Measurements from ENCODE around the gene DOK7.
A peak's percentile ranks its signal among the peaks of the same experiment; 100 is the strongest.

The DOK7 gene

DNA sequence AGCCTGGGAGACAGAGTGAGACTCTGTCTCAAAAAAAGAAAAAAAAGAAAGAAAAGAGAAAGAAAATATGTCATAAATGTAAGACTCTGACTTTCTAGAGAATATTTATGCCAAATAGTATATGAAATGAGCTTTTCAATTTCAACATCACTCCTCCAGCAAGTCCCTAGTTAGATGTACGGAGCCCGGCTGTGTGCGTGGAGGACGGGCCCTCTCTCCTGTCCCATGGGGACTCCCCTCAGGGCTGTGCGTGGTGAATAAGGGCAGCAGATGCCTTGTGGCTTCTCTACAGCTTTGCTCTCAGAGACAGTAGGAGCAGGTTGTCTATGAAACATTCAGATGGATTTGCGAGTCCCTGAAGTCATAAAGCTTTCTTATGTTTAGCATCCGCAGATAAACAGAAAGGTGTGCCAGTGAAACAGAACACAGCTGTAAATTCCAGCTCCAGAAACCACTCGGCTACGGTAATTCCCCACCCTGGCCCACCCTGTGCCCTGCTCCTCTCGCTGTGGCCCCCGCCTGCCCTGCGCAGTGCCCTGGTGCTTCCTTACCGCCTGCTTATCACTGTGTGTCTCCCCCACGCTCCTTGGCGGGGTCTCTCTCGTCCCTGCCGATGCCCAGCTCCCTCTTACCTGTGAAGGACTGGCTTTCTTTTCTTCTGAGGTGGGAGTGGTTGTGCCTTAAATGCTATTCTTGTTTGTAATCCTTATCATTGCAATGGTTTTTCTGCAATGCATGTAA is 35.2 kb upstream of the DOK7 start:
- no peak for DNase-seq

DNA sequence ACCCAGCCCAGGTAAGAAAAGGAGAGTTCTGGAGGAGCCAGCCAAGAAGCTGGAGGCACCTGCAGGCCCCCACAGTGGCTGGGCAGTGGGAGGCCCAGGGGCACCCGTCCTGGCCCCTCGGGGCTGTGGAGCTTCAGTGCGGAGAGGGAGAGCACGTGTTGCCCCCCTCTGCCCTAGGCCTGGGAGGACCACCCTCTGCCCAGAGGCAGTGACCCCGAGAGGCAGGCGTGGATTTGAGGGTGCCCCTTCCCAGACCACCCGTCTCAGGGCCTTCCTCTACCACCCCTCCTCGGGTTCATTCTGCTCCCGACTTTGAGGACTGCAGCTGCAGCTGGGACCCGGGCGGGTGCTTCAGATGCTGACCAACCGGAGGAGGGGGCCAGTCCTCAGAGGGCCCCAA is 33.5 kb upstream of the DOK7 start:
- DNase-seq = no peak

DNA sequence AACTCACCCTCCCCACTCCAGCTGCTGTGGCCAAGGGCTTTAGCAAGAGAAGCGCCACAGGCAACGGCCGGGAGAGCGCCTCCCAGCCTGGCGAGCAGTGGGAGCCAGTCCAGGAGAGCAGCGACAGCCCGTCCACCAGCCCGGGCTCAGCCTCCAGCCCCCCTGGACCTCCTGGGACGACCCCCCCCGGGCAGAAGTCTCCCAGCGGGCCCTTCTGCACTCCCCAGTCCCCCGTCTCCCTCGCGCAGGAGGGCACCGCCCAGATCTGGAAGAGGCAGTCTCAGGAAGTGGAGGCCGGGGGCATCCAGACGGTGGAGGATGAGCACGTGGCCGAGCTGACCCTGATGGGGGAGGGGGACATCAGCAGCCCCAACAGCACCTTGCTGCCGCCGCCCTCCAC is 32.6 kb upstream of the DOK7 start:
- DNase-seq = no peak

DNA sequence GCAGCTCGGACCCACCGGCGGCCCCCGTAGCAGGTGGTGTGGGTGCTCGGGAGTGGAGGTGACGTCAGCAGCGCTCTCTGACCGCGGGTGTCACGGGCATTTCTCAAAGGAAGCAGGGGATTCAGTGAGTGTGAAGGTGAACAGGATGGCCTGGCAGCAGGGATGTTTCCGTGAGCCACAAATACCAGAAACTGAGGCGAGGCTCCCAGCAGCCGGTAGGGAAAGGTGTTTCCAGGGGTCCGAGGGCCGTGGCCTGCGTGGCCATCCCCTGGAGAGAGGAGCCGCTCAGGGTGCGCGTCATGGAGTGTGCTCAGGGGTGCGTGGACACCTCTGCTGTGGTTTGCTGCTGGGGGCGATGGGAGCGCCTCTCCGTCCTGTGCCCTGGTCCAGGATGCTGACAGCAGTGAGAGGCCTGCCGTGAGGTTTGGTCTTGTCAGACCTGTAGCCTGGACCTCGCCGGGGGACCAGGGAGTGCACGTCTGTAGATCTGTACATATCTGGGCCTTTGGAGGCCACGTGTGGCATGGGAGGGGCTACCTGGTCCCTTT is 31.6 kb upstream of the DOK7 start:
- no peak for DNase-seq

DNA sequence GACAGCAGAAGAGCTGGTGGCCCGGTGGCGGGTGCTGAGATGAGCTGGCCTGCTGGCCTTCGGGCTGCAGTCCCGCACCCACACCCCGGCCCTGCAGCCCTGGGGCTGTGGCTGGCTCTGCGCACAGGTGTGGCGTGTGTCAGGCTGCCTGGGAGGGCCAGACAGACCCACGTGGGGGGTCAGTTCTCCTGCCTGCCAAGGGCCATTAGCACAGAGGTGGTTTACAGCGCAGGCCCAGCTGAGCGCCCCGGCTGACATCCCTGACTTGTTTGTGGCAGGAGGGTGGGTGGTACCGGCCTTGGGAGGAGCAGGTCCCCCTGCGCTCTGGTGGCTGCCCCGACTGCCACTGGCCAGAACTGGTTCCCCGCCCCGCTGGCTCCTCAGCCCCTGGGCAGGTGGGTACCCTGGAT is 30.7 kb upstream of the DOK7 start:
- no peak for DNase-seq

DNA sequence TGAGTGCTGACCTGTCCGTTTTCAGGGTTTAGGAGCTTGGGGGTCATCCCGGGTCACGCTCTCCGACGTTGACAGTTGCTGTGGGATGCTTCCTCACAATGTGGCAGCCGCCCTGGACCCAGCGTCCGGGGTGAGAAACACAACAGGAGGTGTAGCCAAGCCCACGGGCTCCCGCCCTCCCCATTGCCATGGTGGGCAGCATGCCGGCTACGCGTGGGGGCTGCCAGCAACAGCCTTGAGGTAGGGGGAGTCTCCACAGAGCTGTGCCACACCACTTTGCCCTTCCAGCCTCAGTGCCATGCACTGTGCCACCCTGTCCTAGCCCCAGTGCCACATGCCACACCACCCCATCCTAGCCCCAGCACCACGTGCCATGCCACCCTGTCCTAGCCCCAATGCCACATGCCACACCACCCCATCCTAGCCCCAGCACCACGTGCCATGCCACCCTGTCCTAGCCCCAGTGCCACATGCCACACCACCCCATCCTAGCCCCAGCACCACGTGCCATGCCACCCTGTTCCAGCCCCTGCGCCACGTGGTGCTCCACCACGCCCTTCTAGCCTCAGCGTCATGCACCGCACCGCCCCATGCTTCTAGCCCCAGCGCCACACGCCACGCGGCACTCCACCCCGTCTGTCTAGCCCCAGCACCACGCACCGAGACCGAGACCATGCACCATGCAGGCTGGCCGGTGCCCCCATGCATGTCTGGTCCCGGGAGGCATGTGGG is 29.8 kb upstream of the DOK7 start:
- no peak for DNase-seq

DNA sequence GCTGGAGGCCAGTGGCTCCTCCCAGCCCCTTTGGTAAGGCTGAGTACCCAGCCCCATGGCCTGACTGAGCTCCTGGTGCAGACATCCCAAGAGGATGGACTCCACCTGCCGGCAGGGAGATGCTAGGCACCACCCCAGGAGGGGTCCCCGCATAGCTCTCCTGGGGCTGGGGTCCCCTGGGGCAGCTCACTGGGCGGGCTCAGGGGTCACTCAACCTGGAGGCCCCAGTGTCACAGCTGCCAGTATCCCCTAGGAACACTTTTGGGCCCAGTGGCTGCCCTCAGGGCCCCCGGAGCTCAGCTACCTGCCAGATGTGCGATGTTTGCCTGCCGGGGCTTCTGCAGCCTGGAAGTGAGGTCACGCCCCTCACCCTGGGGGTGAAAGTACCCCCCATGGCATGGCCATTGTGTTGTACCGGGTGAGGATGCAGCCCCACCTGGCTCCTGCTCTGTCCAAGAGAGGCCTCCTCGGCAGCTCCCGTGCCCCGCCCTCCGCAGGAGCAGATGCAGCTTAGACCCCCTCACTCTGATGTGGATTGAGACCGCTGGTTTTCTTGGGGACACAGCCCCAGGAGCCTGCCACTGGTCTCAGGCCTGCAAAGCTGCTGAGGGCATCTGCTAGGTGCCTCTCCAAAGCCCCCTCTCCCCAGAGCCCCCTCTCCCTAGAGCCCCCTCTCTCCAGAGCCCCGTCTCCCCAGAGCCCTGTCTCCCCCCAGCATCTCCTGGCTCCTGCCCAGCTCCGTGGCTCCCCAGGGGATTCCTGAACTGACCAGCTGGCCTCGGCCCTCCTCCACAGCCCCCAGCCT is 28.0 kb upstream of the DOK7 start:
- no peak for DNase-seq

DNA sequence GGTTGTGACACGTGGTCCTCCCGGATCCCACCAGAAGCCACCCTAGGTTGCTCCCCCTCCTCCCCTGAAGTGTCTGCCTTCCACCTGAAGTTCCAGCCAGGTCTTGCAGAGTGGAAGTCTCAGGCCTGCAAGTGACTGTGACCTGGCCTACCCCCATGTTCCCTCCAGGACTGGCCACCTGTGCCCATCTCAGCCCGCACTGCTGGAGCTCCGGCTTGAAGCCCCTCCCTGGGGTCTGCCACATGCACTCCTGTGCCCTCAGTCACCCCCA is 27.5 kb upstream of the DOK7 start:
- DNase-seq = no peak

DNA sequence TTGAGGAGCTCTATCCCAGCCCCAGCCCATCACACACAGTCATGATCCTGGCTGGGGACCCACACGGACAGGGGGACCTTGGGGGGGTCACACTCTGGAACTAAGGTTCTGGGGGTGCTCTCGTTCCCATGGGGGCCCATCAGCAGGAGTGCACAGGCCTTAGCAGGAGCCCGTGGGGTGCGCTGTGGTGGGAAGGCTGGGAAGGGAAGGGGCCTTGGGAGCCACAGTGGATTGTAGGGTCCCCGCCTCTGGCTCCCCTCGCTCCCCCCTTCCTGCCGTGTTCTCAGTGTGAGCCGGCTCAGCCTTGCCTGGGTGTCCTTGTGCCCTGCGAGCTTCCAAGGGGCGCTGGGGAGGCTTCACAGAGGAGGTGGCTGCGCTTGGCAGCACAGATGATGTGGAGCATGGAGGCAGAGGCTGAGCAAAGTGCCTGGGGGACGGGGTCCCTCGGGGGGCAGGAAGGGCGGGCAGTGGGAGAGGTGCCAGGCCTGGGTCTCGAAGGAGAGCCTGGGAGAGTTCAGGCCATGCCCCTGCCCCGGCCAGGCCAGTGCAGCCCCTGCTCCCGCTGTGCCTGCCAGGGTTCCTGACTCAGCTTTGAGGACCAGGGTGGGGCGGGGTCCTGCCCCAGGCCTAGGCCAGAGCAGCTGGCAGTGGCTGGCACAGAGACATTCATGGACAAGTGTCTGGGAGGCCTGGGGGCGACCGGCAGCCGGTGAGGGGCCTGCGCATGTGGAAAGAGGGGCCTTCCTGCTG is 26.9 kb upstream of the DOK7 start:
- DNase-seq = no peak

DNA sequence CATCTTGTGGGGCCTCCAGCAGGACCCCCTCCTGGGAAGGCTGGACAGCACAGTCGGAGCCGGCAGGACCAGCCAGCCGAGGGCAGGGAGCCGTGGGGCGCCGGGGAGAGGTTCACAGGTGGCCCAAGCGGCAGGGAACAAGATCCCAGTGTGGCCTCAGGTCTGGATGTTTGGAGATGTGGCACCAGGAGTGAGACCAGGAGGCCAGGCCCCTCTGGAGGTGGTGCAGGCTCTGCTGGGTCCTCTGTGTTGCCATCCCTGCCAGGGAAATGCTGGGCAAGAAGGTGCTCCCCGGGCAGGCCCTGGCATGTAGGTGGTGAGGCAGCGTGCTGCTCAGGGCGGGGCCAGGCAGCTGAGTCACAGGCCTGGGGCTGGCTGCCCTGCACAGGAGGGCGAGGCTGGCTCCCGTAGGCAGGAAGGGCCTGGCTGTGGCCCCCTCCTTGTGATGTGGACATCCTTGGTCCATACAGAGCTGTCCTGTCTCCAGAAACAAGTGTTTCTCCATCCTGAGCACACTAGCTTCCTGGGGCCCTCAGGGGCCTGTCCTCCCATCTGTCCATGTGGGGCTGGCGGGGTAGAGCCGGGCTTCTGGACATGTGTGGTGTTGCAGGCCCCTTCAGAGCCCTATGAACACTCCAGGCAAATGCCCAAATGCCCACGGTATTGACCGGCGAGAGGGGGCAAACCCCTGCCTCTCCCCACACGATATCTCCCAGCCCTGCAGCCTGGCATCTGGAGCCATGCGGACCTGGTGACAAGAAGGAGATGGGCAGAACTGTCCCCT is 26.1 kb upstream of the DOK7 start:
- DNase-seq = no peak

DNA sequence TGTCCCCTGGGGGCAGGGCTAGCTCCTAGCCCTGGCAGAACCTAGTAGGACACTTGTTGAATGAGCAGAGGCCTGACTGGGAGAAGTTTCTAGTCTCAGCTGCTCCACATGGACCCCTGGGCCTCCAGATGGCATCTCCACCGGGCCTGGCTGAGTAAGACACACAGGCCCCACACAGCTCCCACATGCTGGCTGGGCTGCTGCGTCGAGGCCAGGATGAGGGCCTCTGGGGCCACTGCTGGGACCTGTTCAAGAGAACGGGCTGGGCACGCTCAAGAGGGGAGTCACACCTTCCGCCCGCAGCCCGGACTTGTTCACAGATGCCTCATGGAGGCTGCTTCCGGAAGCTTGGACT is 25.5 kb upstream of the DOK7 start:
- DNase-seq = no peak

DNA sequence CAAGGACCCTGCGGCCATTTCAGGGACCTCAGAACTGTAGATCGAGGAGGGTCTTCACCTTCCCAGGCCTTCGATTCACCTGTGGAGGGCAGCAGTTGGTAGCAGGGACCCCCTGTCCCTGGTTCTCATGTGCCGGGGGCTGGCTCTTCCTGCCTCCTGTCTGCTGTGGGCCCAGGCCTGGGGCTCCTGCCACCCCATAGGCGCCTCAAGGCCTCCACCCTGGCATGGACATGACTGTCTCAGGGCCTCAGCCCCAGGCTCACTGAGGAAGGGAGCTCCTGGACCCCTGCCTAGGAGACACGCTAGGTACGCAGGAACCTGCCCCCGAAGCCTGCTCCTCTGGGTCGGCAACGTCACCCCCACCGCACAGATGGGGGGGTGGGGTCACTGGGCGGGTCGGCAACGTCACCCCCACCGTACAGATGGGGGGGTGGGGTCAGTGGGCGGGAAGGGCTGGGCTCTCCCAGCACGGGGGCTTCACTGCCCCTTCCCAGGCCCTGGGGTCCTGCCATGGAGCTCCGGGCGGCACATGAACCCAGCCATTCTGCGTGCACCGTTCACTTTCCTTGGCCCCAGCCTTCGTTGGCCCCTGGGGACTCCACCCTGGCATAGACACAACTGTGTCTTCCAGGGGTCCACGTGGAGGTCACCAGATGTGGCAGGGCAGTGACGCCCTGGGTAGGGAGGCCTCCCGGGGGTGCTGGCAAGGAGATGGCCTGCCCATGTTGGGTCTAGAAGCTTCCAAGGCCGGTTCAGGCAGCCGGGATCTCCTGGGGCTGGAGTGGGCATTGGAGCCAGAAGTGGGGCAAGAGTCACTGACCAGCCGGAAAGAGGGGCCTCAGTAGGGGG is 24.9 kb upstream of the DOK7 start:
- DNase-seq = no peak

DNA sequence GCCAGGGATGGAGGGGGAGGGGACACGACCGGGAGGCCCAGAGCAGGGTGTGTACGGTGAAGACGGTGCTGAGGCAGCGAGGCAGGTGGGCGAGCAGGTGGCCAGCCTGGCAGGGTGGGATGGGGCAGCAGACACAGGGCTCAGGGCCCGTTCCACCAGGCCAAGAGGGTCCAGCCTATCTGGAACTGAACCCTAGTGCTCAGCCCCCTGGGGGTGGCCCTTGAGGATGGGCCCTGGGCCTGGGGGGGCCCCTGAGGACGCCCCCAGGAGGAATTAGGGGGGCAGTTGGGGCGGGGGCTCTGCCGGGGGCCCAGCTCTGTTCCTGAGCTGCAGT is 24.3 kb upstream of the DOK7 start:
- no peak for DNase-seq

DNA sequence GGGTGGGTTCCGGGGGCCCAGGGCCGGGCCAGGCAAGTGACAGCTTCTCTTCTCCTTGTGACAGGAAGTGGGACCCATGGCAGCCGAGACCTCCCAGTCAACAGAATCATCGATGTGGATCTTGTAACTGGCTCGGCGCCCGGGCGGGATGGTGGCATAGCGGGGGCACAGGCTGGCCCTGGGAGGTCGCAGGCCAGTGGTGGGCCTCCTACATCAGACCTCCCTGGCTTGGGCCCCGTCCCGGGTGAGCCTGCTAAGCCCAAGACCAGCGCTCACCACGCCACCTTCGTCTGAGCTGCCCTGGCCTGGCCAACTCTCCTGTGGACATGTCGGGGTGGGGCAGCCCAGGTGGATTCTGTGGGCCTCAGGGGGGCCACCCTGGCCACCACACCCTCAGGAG is 23.7 kb upstream of the DOK7 start:
- no peak for DNase-seq

DNA sequence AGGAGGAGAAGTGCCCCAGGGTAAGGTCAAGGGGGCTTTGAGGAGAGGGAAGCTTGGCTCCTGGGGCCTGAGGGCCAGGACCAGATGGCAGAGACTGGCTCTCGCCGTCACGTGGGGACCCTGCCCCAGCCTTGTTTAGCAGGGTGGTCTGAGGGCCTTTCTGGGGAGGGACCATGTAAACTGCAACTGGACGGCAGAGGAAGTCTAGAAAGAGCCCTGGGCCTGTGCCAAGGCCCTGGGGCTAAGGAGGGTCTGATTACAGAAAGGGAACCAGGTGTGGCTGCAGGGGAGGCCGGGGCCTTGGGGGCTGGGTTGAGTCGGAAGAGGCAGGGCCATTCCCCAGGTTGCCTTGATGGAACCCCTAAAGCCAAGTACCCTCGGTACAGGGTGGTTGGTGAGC is 23.1 kb upstream of the DOK7 start:
- DNase-seq = no peak

DNA sequence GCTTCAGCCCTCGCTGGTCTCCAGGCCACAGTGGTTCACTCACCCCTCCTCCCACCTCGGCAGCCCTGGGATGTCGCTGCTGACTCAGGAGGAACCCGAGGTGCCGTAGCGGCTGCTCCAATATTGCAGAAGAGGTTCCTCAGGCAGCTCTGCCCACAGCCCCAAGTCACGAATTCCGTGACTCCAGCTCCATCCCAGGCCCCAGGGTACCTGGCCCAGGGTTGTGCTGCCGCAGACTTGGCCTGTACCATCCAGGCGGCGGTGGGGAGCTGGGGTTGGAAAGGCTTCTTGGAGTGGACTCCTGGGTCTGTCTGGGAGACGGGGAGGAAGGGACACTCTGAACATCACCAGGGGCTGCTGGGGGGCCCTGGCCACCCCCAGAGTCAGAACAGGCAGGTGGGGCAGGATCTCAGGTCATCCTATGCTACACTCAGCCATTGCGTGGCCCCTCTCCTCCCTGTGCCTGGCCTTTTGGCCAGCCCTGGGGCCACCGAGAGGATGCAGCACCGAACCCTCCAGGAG is 22.1 kb upstream of the DOK7 start:
- DNase-seq = no peak

DNA sequence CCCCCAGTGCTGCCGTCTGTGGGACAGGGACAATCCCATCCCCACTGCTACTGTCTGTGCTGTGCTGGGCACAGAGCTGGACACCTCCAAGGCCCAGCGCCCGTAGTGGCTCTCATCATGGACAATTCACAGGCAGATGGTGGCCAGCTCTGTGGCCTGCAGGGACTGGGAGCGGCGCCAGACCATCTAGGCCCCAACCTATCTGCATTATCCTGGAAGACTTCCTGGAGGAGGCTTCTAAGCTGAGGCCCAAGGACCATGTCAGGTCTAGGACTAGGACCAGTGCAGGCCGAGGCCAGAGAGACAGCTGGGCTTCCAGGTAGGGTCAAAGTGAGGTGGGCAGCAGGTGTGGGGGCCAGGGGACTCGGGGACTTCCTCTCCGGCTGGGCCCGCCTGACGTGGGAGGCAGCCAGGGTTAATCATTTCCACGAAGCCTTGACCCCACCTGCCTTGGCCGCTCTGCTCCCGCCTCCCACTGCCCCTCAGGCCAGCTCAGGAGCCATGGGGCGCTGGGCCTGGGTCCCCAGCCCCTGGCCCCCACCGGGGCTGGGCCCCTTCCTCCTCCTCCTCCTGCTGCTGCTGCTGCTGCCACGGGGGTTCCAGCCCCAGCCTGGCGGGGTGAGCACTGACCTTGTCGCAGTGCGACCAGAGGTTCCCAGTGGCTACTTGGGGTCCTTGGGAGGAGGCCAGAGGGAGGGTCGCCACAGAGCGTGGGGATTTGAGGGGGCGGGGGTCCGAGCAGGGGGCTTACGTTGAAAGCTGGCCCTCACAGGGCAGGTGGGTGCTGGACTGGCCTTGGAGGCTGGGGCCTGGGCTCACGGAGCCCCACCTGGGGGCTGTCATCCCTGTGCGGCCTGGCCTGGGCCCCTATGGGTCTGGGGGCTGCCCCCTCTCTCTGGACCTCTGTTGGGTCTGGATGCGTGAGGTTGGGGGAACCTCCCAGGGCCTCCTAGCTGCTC is 21.3 kb upstream of the DOK7 start, which contains the start of gene HGFAC:
Gene HGFAC (plus strand): TSS at position 468 of the 959 bp plus-strand sequence. CDS start 34 bp downstream, at position 502.
- DNase-seq = no peak

DNA sequence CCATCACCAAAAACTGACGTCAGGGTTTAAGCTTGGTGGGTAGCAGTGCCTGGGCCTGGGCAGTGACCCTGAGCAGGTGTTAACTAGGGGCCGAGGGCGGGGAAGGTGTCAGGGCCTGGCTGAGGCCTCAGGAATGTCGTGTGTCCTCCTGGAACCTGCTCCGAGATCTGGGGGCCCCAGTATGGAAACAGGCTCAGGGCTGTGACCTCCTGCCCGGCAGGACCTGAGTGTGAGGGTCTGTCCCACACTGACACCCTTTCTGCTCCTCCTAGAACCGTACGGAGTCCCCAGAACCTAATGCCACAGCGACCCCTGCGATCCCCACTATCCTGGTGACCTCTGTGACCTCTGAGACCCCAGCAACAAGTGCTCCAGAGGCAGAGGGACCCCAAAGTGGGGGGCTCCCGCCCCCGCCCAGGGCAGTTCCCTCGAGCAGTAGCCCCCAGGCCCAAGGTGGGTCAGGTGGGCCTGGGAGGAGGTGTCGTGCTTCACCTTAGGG is 20.6 kb upstream of the DOK7 start:
- no peak for DNase-seq

DNA sequence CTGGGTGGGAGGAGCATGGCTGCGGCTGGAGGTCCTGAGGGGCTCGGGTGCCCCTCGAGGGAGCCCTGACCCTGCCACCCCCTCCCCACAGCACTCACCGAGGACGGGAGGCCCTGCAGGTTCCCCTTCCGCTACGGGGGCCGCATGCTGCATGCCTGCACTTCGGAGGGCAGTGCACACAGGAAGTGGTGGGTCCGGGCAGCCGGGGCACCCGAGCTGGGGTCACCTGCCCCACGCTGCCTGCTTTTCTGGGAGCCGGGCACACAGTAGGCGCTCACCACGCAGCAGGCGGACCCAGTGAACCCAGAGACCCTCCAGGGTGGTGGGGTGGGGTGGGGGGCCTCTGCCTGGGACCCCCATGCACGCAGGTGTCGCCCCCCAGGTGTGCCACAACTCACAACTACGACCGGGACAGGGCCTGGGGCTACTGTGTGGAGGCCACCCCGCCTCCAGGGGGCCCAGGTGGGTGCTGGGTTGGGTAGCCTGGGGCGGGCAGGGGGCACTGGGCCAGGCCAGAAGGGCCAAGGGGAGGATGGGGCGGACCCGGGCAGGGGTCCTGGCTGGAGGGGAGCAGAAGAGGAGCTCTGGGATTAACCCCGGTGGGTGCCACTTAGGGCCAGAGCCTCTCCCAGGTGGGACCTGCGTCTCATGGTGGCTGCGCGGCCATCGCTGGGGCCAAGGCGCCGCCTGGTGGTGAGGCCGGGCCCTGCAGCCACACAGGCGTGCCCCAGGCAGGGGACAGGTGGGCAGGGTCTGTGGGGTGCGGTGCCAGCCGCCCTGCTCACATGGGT is 20.0 kb upstream of the DOK7 start:
- peak; percentile 41 for DNase-seq
